Heart right ventricle (tissue), 16 donors: Measurements from ENCODE around the gene CX3CR1. TPM values are rescaled to one million over a fixed set of nuclear protein-coding genes. Genes with fewer than 3 reads are reported as not detected.

Experiments used
- ATAC-seq, 8 donors: fragments of 200-7000 bp; cut with Tn5 transposase; one replicate each; pipeline ENCODE4 v1.9.1; 2020; ENCODE audit warnings: mild to moderate bottlenecking in 8 of 8, moderate library complexity in 8 of 8, moderate number of reproducible peaks in 1 of 8
- DNase-seq, 2 donors: peaks; one replicate each; pipeline ENCODE4 v3.0.0-alpha.2; 2020
- H3K27ac ChIP-seq, 10 donors: fragments of 200-600 bp; sonication (generic) in 2 of 10; one replicate each; pipeline versions ENCODE4 v1.5.0 to v1.8.0; 2020 to 2022; ENCODE audit warnings: mild to moderate bottlenecking in 3 of 10
- H3K27me3 ChIP-seq, 7 donors: fragments of 200-600 bp; one replicate each; pipeline ENCODE4 v1.8.0; 2021 to 2022; ENCODE audit warnings: mild to moderate bottlenecking in 2 of 7
- H3K36me3 ChIP-seq, 9 donors: fragments of 200-600 bp; sonication (generic) in 1 of 9; one replicate each; pipeline versions ENCODE4 v1.5.0 to v1.8.0; 2020 to 2022; ENCODE audit warnings: mild to moderate bottlenecking in 2 of 9
- H3K4me1 ChIP-seq, 9 donors: fragments of 200-600 bp; sonication (generic) in 1 of 9; one replicate each; pipeline versions ENCODE4 v1.5.0 to v1.8.0; 2020 to 2022; ENCODE audit warnings: mild to moderate bottlenecking in 4 of 9
- H3K4me3 ChIP-seq, 10 donors: fragments of 200-600 bp; sonication (generic) in 2 of 10; one replicate each; pipeline versions ENCODE4 v1.5.0 to v1.8.0; 2020 to 2022; ENCODE audit warnings: mild to moderate bottlenecking in 7 of 10, moderate library complexity in 2 of 10
- H3K9me3 ChIP-seq, 11 donors: fragments of 200-600 bp in 10 of 11; sonication (generic) in 2 of 11; one replicate each; pipeline versions ENCODE4 v1.5.0 to v1.8.0; 2013 to 2022; ENCODE audit warnings: mild to moderate bottlenecking in 2 of 11, control low read depth in 1 of 11, moderate library complexity in 1 of 11
- WGBS, 2 donors: extraction: QIAGEN DNeasy Blood & Tissue Kit; methylation state at CpG; one replicate each; pipeline ENCODE4 v1.1.7; 2013; ENCODE audit warnings: inconsistent platforms in 1 of 2; 5-methylcytosine and 5-hydroxymethylcytosine counted together
- intact Hi-C, 10 donors: fragments of 100-400 bp; cut with DNase I; formaldehyde crosslinking; loops; one replicate each; pipeline versions ENCODE4 v1.11.1 to v1.14.2; 2022
- polyA plus RNA-seq, 2 donors: library from polyadenylated mRNA; stranded (reverse); fragments of 200-250 nt; gene quantifications; one replicate each; pipeline ENCODE4 v1.2.3, GENCODE V29; 2013
- total RNA-seq, 10 donors: library from RNA; stranded (reverse); fragmentation: NEBNext Ultra II Directional in 3 of 10; extraction: Animal tissue kit (Norgen Biotek cat#: 25700) in 3 of 10; gene quantifications; one replicate each; pipeline versions ENCODE4 v1.2.1 to v1.2.4, GENCODE V29; 2021 to 2023
- TF ChIP-seq, protein P1 (sequence below), 9 donors: fragments of 200-600 bp; sonication (generic) in 2 of 9; IDR thresholded peaks; one replicate each; pipeline versions ENCODE4 v1.5.0 to v1.8.0; 2021 to 2022; ENCODE audit warnings: antibody characterized with exemption in 9 of 9, mild to moderate bottlenecking in 5 of 9, moderate library complexity in 1 of 9
- donor health status: Arrhythmogenic right ventricular cardiomyopathy.
- donor health status: ischemic (EF 13 %, LVEDD 7.1; RV severe dilation, severe dysfunction).
- donor health status: healthy with polysubstance abuse.
- donor health status: DM: no; HTN: yes; CAD: no.
- donor health status: DM: no; HTN: no; CAD: no.
- donor health status: ischemic (EF 25% LVEDD 6.9; RV normal size, moderate dysfunction).
- donor health status: ischemic (EF 25% LVEDD 5.7; RV mildly dilated, moderate dysfunction).
- donor health status: healthy.
- donor health status: DM: yes; HTN: yes; CAD: no.
- donor health status: Ischemic cardiomyopathy.
- donor health status: ischemic (EF 35%, LVEDD 5.7; RV mildly dilated, moderate dysfunction).
- donor health status: nonischemic (EF 11% LVEDD 7.7; RV severe dilation, severe dysfunction).
- donor health status: DM: yes; HTN: yes; CAD: no.
- donor health status: PGD.
- donor health status: ischemic (EF 29% LVEDD 5.4; RV normal size, mild dysfunction).
- donor health status: nonischemic (EF 23%, LVEDD 6.1; RV moderate dilation, normal function).

CX3CR1 gene
- total and polyA plus RNA-seq, 12 donors: 0.12 to 6.9 (median 0.88) TPM

DNA sequence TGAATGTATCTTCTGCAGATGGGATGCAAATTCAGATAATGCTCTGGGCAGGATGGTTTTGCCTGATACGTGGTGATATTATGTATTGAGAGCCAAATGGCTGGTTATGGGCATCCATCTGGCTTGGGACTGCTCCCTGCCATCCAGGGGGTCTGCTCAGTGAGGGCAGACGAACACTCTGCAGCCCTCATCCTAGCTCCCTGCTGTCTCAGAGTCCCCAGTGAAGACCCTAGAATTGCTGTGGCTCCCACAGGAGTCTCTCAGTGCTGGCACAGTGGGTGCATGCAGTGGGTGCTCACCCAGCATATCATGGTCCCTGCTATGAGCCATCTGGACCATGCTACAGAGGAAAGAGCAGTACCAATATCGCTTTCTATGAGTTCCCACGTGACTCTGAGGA lies 10.3 kb downstream of the CX3CR1 start:
- intact Hi-C loops: no loop called here
- Histone ChIP-seq H3K27me3 (no peaks in the 10 kb centered on the region), H3K36me3 (no peaks in the 10 kb centered on the region), H3K4me3 (no peak overlapping the region), H3K27ac (no peak overlapping the region), H3K4me1 (peaks cover 0 to 49% (median 0%) of the 10 kb centered on the region in 9 donors), H3K9me3 (no peaks in the 10 kb centered on the region)
- no peak for ATAC-seq
- TF ChIP-seq, protein P1, sequence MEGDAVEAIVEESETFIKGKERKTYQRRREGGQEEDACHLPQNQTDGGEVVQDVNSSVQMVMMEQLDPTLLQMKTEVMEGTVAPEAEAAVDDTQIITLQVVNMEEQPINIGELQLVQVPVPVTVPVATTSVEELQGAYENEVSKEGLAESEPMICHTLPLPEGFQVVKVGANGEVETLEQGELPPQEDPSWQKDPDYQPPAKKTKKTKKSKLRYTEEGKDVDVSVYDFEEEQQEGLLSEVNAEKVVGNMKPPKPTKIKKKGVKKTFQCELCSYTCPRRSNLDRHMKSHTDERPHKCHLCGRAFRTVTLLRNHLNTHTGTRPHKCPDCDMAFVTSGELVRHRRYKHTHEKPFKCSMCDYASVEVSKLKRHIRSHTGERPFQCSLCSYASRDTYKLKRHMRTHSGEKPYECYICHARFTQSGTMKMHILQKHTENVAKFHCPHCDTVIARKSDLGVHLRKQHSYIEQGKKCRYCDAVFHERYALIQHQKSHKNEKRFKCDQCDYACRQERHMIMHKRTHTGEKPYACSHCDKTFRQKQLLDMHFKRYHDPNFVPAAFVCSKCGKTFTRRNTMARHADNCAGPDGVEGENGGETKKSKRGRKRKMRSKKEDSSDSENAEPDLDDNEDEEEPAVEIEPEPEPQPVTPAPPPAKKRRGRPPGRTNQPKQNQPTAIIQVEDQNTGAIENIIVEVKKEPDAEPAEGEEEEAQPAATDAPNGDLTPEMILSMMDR (IDR thresholded peaks at IDR 0.05): no peak
- 87 to 93% methylated on average over 4 of the region's 4 CpGs for WGBS, 2 donors
- DNase-seq: no peak

DNA sequence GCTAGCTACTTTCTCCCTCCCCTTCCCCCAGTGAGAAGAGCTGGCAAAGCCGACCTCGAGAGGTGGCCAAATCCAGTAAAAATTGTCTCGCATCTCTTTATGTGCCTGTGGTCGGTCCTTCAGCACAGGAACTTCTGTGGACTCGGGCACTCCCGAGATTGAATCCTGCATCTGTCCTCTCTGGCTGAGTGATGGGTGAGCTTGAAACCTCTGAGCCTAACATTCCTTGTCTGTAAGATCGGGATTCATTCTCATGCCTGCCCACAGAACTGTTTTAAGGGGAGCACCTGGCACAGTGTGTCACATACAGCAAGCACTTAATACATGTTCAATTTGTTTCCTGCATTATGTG lies 11.3 kb downstream of the CX3CR1 start:
- H3K4me1 ChIP-seq: peaks cover 0 to 46% (median 0%) of the 10 kb centered on the region in 9 donors
- intact Hi-C loops: no loop called here
- no peaks in the 10 kb centered on the region for H3K27me3 ChIP-seq
- no peak for ATAC-seq
- TF ChIP-seq, protein P1 (IDR thresholded peaks at IDR 0.05): no peak
- no peak overlapping the region for H3K27ac ChIP-seq
- no peaks in the 10 kb centered on the region for H3K36me3 ChIP-seq
- no peaks in the 10 kb centered on the region for H3K9me3 ChIP-seq
- WGBS, 2 donors: 79 to 82% methylated on average over 7 of the region's 7 CpGs
- no peak overlapping the region for H3K4me3 ChIP-seq
- no peak for DNase-seq

DNA sequence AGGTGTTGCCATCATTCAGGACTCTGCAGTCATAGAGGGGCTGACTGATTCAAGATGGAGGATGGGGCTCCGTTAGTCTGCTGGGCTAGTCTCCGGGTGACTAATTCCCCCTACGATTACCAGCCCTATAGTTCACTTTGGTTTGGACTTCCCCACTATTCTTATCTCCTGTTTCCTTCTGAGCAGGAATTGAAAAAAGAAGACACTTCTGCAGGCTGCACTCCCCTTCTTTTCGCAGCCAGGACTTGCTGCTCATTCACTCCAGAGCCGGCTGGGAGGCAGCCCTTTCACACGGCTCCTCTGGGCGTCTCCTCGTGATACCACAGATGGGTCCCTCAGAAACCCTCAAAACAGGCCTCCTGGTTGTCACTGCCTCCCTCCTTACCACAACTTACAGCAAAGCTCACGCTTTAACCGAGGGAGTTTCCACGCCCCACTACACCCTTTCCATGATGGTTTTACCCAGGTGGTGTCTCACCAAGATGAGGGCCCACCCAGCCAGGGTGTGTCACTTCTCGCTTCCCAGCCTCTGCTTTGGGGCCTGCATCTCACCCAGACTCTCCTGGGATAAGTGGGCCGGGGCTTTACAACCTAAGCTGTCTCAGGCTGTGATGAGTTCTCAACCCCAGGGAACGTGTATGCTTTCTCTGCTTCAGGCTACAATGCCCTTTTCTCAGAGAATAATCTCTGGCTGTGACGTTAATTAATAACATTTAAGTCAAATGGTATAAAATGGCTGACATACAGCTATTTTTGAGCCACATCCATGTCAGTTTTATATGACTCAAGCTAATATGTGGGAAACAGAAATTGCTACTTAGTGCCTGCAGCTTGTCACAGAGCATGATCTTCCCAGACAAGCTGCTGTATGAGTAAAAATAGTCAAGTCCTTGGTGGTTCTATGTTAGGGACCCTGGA lies 11.9 kb downstream of the CX3CR1 start:
- ATAC-seq: peak in 2 of 8 donors; percentile 9 to 22

DNA sequence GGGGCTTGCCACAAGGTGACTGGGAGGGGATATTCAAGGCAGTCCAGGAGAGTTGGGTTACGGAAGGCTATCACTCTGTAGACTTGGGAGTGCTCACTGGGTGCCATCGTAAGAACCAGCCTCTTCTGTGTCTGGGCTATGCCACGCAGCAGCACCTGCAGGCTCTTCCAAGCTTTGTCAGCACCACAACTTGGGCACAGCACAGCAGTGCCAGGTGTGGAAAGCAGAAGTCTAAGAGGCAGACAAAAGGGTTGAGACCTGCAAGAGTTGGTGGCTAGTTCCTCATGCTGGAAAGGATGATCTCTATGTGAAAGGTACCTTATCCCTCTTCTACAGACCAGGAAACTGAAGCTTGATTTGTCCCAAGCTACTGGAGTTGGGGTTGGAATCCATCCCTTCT lies 15.8 kb downstream of the CX3CR1 start:
- intact Hi-C loops: loop anchor here in 1 of 10 donors (5.0 kb wide), 1 partner anchor 42 kb away; no protein-coding TSS in a partner anchor
- Histone ChIP-seq H3K9me3 (no peaks in the 10 kb centered on the region), H3K36me3 (no peaks in the 10 kb centered on the region), H3K4me3 (no peak overlapping the region), H3K27me3 (no peaks in the 10 kb centered on the region), H3K4me1 (peaks cover 0 to 50% (median 20%) of the 10 kb centered on the region in 9 donors), H3K27ac (no peak overlapping the region)
- DNase-seq: no peak
- no peak for ATAC-seq
- TF ChIP-seq, protein P1 (IDR thresholded peaks at IDR 0.05): no peak
- WGBS, 2 donors: 92 to 93% methylated on average over 3 of the region's 3 CpGs

More for the DNA sequence above, 11.9 kb downstream of the CX3CR1 start:
- Histone ChIP-seq H3K36me3 (no peaks in the 10 kb centered on the region), H3K4me1 (peaks cover 0 to 43% (median 0%) of the 10 kb centered on the region in 9 donors), H3K27ac (peak overlapping the region in 3 of 10 donors; percentile 3 to 15 (median 15)), H3K4me3 (no peak overlapping the region), H3K9me3 (no peaks in the 10 kb centered on the region), H3K27me3 (no peaks in the 10 kb centered on the region)
- no peak for DNase-seq
- 72 to 78% methylated on average over 15 of the region's 15 CpGs for WGBS, 2 donors
- intact Hi-C loops: no loop called here
- TF ChIP-seq, protein P1 (IDR thresholded peaks at IDR 0.05): no peak
